Natural killer cell treated with Interleukin-12 subunit alpha and Interleukin-12 subunit beta and Interleukin-15 and Interleukin-18, amount 100 ng/mL, for 72 hours (primary cell): ENCODE data around the gene RNF223. TPM values are rescaled to one million over a fixed set of nuclear protein-coding genes. Genes with fewer than 3 reads are reported as not detected.
"Not testable (repeated sequence)": the region's sequence is repeated elsewhere in the genome, so short reads cannot be mapped to it uniquely, and the experiment has no call there.

Experiments used
- ATAC-seq, 2 donors: fragments of 150-1000 bp; cut with Tn5 transposase in 1 of 2; sonication (Bioruptor Pico), chemical (Tn5 transposase) in 1 of 2; 2 replicates each; pipeline ENCODE4 v1.10.0; 2021
- DNase-seq: peaks from one replicate; pipeline ENCODE4 v3.0.0; 2022; ENCODE audit warnings: low spot score
- H3K27ac Mint-ChIP-seq, 2 donors: 1 replicate in 1 of 2; 2 replicates in 1 of 2; pipeline ENCODE4 v1.8.0; 2022; ENCODE audit warnings: mixed read lengths in 2 of 2, mild to moderate bottlenecking in 1 of 2, moderate library complexity in 1 of 2
- H3K27me3 Mint-ChIP-seq, 2 donors: 1 replicate in 1 of 2; 2 replicates in 1 of 2; pipeline ENCODE4 v1.8.0; 2022; ENCODE audit warnings: mixed read lengths in 2 of 2
- H3K36me3 Mint-ChIP-seq: one replicate; pipeline ENCODE4 v1.8.0; 2022; ENCODE audit warnings: mixed read lengths
- H3K4me1 Mint-ChIP-seq, 2 donors: 1 replicate in 1 of 2; 2 replicates in 1 of 2; pipeline ENCODE4 v1.8.0; 2022; ENCODE audit warnings: low read depth in 2 of 2, mixed read lengths in 2 of 2, mild to moderate bottlenecking in 1 of 2
- H3K4me3 Mint-ChIP-seq: one replicate; pipeline ENCODE4 v1.8.0; 2022; ENCODE audit warnings: mixed read lengths
- H3K9me3 Mint-ChIP-seq: 2 replicates; pipeline ENCODE4 v1.8.0; 2022; ENCODE audit warnings: mixed read lengths
- total RNA-seq, 2 donors: library from RNA; stranded (reverse); gene quantifications; one replicate each; pipeline ENCODE4 v1.2.3, GENCODE V29; 2022

Gene RNF223
- total RNA-seq, 2 donors from 2014 or later = not detected

- Mint-ChIP-seq H3K4me3 (peak overlapping the region; percentile 84), H3K9me3 (no peaks in the 10 kb centered on the region), H3K36me3 (no peaks in the 10 kb centered on the region), H3K4me1 (peaks cover 14 to 29% of the 10 kb centered on the region in 2 donors), H3K27ac (peak overlapping the region; percentile 7 to 71), H3K27me3 (peaks cover 12 to 20% of the 10 kb centered on the region in 2 donors)
- ATAC-seq = peak; percentile 88 to 92
- DNase-seq = peak; percentile 85
Measured at GRCh38 chr1:1040004-1040991, 33.8 kb downstream of the RNF223 start.

- Mint-ChIP-seq H3K27me3 (peaks cover 12 to 20% of the 10 kb centered on the region in 2 donors), H3K27ac (peak overlapping the region; percentile 7 to 71), H3K9me3 (no peaks in the 10 kb centered on the region), H3K4me3 (peak overlapping the region; percentile 84), H3K36me3 (no peaks in the 10 kb centered on the region), H3K4me1 (peaks cover 14 to 29% of the 10 kb centered on the region in 2 donors)
- ATAC-seq (peak; percentile 30 to 68), DNase-seq (no peak)
Measured at GRCh38 chr1:1039145-1039910, 34.8 kb downstream of the RNF223 start.

GRCh38 chr1:1038694-1039093 is 35.4 kb downstream of the RNF223 start:
- peaks cover 12 to 20% of the 10 kb centered on the region in 2 donors for H3K27me3 Mint-ChIP-seq
- no peak for ATAC-seq
- no peaks in the 10 kb centered on the region for H3K36me3 Mint-ChIP-seq
- no peaks in the 10 kb centered on the region for H3K9me3 Mint-ChIP-seq
- peaks cover 14 to 29% of the 10 kb centered on the region in 2 donors for H3K4me1 Mint-ChIP-seq
- peak overlapping the region; percentile 84 for H3K4me3 Mint-ChIP-seq
- peak overlapping the region in 1 of 2 donors; percentile 61 for H3K27ac Mint-ChIP-seq
- no peak for DNase-seq

GRCh38 chr1:1037366-1038327 is 36.5 kb downstream of the RNF223 start:
- no peak overlapping the region for H3K27ac Mint-ChIP-seq
- no peak overlapping the region for H3K4me3 Mint-ChIP-seq
- peaks cover 14 to 27% of the 10 kb centered on the region in 2 donors for H3K4me1 Mint-ChIP-seq
- H3K27me3 Mint-ChIP-seq = peaks cover 12 to 20% of the 10 kb centered on the region in 2 donors
- H3K36me3 Mint-ChIP-seq = no peaks in the 10 kb centered on the region
- no peaks in the 10 kb centered on the region for H3K9me3 Mint-ChIP-seq
- no peak for DNase-seq
- ATAC-seq = no peak

DNA sequence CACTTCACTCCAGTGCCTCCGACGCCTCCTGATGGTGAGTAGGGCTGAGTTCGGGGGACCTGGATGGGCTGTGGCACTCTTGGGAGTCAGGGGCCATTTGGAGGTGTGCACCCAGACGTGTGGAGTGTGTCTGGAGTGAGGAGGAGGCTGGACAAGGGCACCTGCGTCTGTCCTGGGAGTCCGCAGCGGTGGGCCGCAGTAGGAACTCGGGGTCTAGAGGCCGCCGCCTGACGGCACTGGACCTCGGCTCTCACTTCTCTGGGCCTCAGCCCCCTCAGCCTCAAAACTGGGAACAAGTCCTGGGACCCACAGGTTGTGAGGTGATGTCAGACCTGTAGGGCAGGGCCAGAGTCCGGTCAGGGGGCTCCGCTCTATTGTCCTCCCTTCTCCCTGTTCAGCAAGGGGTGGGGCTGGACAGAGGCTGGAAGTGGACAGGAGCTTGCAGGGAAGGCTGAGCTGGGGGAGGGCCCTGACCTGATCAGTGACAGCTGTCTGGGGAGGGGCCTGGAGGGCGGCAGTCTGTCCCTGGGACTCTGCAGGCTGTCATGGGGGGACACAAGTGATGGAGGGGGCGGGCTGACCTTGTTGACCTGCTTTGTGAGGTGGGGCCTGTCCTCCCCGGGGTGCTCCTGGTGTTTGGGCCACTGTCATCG is 38.7 kb downstream of the RNF223 start:
- no peak for DNase-seq
- Mint-ChIP-seq H3K4me3 (no peak overlapping the region), H3K4me1 (peaks cover 19 to 30% of the 10 kb centered on the region in 2 donors), H3K36me3 (no peaks in the 10 kb centered on the region), H3K27me3 (peaks cover 18 to 26% of the 10 kb centered on the region in 2 donors), H3K9me3 (no peaks in the 10 kb centered on the region), H3K27ac (peak overlapping the region in 1 of 2 donors; percentile 39)
- no peak for ATAC-seq

DNA sequence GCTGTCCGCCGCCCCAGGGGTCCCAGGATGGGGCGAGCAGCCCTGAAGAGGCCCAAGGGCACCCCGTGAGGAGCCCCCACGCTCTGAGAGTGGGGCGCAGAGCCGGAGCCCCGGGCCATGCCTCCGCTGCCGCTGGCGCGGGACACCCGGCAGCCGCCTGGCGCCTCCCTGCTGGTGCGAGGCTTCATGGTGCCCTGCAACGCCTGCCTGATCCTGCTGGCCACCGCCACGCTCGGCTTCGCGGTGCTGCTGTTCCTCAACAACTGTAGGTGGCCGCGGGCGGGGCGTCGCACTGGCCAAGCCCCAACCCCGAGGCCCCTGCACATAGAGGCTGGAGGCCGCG is 39.7 kb downstream of the RNF223 start:
- ATAC-seq (no peak), DNase-seq (no peak)
- Mint-ChIP-seq H3K27ac (no peak overlapping the region), H3K4me3 (peak overlapping the region; percentile 34), H3K4me1 (peaks cover 13 to 25% of the 10 kb centered on the region in 2 donors), H3K27me3 (peaks cover 18 to 22% of the 10 kb centered on the region in 2 donors), H3K9me3 (no peaks in the 10 kb centered on the region), H3K36me3 (no peaks in the 10 kb centered on the region)

- no peak for DNase-seq
- peaks cover 17 to 21% of the 10 kb centered on the region in 2 donors for H3K27me3 Mint-ChIP-seq
- ATAC-seq = no peak
- H3K9me3 Mint-ChIP-seq = no peaks in the 10 kb centered on the region
- H3K4me3 Mint-ChIP-seq = peak overlapping the region; percentile 34
- H3K4me1 Mint-ChIP-seq = peaks cover 10 to 21% of the 10 kb centered on the region in 2 donors
- H3K27ac Mint-ChIP-seq = no peak overlapping the region
- no peaks in the 10 kb centered on the region for H3K36me3 Mint-ChIP-seq
Measured at GRCh38 chr1:1033731-1034438, 40.2 kb downstream of the RNF223 start.

DNA sequence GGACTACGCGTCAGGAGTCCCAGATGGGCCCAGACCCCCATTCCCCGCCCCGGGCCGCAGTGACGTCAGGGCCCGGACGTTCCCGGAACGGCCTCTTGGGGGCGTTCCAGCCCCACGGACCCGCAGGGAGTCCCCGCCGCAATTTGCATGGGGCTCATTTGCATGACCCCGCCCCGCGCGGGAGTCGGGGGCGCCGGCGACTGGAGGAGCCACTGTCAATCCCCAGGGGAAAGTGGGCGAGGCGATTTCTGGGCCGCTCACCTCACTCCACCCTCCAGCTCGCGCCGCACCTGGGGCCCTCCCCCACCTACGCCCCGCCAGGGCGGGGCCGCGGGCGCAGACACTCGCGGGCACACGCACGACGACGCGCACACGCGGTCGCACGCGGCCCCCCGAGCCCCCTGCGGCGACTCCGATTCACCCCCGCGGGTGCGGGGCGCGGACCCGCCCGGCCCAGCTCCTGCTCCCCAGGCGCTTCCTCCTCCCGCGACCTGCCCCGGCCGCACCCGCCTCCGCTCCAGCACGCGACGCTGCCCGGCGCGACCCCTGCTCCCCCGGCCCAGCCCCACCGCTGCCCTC is 41.0 kb downstream of the RNF223 start:
- Mint-ChIP-seq H3K9me3 (no peaks in the 10 kb centered on the region), H3K27ac (no peak overlapping the region), H3K36me3 (no peaks in the 10 kb centered on the region), H3K4me1 (peaks cover 4 to 14% of the 10 kb centered on the region in 2 donors), H3K4me3 (peak overlapping the region; percentile 44), H3K27me3 (peaks cover 11 to 14% of the 10 kb centered on the region in 2 donors)
- DNase-seq (peak; percentile 89), ATAC-seq (peak; percentile 88 to 95)

GRCh38 chr1:1032424-1032823 is 41.7 kb downstream of the RNF223 start:
- Mint-ChIP-seq H3K4me3 (peak overlapping the region; percentile 41), H3K36me3 (no peaks in the 10 kb centered on the region), H3K9me3 (no peaks in the 10 kb centered on the region), H3K4me1 (peaks cover 4 to 14% of the 10 kb centered on the region in 2 donors), H3K27ac (no peak overlapping the region), H3K27me3 (peaks cover 11 to 14% of the 10 kb centered on the region in 2 donors)
- DNase-seq (no peak), ATAC-seq (no peak)

GRCh38 chr1:1031659-1032235 is 42.4 kb downstream of the RNF223 start:
- ATAC-seq (no peak), DNase-seq (no peak)
- Mint-ChIP-seq H3K36me3 (no peaks in the 10 kb centered on the region), H3K4me1 (peaks cover 4 to 14% of the 10 kb centered on the region in 2 donors), H3K9me3 (no peaks in the 10 kb centered on the region), H3K27ac (no peak overlapping the region), H3K4me3 (peak overlapping the region; percentile 41), H3K27me3 (peaks cover 11 to 16% of the 10 kb centered on the region in 2 donors)

- H3K27ac Mint-ChIP-seq, ATAC-seq, H3K36me3 Mint-ChIP-seq, H3K4me3 Mint-ChIP-seq, DNase-seq, H3K9me3 Mint-ChIP-seq: not testable (repeated sequence)
- Mint-ChIP-seq H3K4me1 (peaks cover 4 to 13% of the 10 kb centered on the region in 2 donors), H3K27me3 (peaks cover 10 to 13% of the 10 kb centered on the region in 2 donors)
Measured at GRCh38 chr1:1030867-1031658, 43.0 kb downstream of the RNF223 start.
